ENCODE data around the gene LAMTOR2.
A peak's percentile ranks its signal among the peaks of the same experiment; 100 is the strongest.

The LAMTOR2 gene

GRCh38 chr1:156054500-156055280, at the start of gene LAMTOR2:
Gene LAMTOR2, plus strand, starts transcription at chr1:156054782. Its CDS starts 108 bp downstream, at chr1:156054890.
- peak within 1 kb of the TSS; percentile 97 for H3K27ac ChIP-seq
- TF ChIP-seq CTCF (conservative IDR thresholded peaks at IDR 0.05) = no peak

- H3K27ac ChIP-seq = no peak overlapping the region
- no peak for TF ChIP-seq CTCF (conservative IDR thresholded peaks at IDR 0.05)
Observed at GRCh38 chr1:156004843-156005584, 49.6 kb upstream of the LAMTOR2 start.

GRCh38 chr1:156006666-156007376, 47.8 kb upstream of the LAMTOR2 start:
- no peak for TF ChIP-seq CTCF (conservative IDR thresholded peaks at IDR 0.05)
- no peak overlapping the region for H3K27ac ChIP-seq

- no peak overlapping the region for H3K27ac ChIP-seq
- TF ChIP-seq CTCF (conservative IDR thresholded peaks at IDR 0.05) = no peak
Observed at GRCh38 chr1:156009404-156009803, 45.2 kb upstream of the LAMTOR2 start.

- no peak overlapping the region for H3K27ac ChIP-seq
- no peak for TF ChIP-seq CTCF (conservative IDR thresholded peaks at IDR 0.05)
Observed at GRCh38 chr1:156012051-156012817, 42.3 kb upstream of the LAMTOR2 start.

GRCh38 chr1:156014829-156015228, 39.8 kb upstream of the LAMTOR2 start:
- no peak overlapping the region for H3K27ac ChIP-seq
- TF ChIP-seq CTCF (conservative IDR thresholded peaks at IDR 0.05) = no peak

Measured in VCaP (cell line).